ENCODE results near the gene N4BP2.

The N4BP2 gene

DNA sequence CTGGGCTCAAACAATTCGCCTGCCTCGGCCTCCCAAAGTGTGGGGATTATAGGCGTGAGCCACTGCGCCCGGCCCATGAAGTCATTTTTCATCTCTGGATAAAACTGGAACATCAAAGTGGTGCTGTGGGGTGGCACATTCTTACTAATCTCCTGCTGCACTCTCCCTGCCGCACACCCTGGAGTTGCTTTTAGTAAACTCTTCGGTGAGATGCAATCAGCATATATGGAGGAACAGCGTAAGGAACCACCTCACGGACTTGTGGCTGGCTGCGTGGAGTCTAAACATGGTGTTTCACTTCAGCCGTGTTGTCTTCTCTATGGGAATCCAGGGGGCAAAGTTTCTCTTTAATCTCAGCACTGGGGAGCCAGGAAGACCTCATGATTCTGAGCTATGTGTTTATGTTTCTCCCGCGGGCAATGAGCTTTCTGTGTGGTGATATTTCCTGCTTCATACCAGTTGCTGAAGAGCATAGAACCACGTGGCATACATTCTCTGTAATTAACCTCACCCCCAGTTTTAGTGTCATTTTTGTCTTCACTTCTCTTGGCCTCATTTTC, 138.0 kb downstream of the N4BP2 start:
- DNase-seq = peak; percentile 34

DNA sequence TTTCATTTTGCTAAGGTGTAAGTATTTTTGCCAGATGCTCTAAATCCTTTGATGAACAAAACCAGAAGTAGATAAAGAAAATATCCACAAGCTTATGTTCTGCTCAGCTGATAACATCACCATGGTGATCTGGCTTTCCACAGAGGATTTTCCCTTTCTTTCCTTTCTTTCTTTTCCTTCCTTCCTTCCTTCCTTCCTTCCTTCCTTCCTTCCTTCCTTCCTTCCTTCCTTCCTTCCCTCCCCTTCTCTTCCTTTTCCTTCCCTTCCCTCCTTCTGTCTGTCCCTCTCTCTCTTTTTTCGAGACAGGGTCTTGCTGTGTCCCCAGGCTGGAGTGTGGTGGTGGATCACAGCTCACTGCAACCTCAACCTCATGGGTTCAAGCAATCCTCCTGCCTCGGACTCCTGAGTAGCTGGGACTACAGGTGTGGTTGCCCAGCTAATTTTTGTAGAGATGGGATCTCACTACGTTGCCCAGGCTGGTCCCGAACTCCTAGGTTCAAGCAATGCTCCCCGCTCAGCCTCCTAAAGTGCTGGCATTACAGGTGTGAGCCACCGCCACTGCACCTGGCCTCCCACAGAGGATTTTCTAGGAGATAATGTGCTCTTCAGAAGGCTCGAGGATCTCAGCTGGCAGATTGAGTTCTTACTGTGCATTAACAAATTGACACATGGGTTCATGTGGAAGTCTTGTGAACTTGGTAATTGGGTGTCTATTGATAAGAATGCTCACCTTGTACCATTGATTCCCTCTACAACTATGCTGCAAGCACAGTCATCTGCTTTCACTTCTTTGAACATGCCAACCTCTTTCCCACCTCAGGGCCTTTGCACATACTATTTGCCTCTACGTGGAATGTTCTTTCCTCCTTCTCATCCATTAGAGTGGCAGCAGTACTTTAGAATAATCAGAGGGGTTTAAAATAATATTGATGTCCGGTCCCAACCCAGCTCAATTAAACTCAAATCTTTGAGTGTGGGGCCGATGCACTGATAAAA, 138.8 kb downstream of the N4BP2 start:
- DNase-seq = no peak

DNA sequence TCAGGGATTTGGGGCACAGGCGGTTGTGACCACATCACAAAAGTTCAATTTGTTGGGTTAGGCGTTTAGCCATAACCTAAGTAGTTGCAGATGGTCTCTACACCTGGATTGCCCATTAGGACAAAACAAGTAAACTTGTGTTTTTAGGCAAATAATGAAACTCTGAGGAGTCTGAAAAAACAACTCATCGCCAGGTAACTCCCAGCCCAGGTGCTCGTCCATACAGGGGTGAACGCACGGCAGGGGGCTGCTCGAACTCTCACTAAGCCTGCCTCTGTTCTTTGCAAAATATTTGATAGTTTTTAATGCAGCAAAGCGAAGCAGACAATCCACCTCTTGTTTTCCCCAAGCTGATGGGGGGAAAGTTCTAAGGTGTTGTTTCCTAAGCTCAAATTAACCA, 139.6 kb downstream of the N4BP2 start:
- DNase-seq = no peak

DNA sequence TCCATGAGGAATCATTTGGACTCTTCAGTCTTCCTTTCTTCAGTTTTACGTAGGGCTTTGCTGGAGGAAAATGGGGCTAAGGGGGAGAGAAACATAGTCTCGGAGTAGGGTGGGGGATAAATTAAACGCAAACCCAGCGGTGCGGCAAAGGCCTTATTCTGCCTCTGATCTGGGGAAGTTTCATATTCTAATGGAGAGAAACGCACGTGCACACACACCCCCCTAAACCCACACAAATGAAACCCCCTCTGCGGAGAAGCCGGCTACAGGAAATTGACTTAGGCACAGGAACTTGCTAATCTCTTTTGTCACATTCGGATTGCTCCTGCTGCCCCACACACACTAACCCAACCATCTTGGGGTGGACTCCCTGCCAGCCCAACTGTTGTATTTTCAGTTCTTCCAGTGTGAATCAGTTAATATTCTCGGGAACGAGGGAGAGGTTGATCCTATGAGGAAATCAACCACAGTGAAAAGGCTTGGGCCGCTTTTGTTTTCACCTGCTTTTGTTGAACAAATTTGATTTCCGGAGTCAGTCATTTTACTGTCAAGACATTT, 140.2 kb downstream of the N4BP2 start, which contains the start of gene RHOH:
RHOH (plus strand) TSS at position 308 of the 558 bp plus-strand sequence. CDS start 46,356 bp downstream, outside the sequence.
- peak; percentile 74 for DNase-seq

DNA sequence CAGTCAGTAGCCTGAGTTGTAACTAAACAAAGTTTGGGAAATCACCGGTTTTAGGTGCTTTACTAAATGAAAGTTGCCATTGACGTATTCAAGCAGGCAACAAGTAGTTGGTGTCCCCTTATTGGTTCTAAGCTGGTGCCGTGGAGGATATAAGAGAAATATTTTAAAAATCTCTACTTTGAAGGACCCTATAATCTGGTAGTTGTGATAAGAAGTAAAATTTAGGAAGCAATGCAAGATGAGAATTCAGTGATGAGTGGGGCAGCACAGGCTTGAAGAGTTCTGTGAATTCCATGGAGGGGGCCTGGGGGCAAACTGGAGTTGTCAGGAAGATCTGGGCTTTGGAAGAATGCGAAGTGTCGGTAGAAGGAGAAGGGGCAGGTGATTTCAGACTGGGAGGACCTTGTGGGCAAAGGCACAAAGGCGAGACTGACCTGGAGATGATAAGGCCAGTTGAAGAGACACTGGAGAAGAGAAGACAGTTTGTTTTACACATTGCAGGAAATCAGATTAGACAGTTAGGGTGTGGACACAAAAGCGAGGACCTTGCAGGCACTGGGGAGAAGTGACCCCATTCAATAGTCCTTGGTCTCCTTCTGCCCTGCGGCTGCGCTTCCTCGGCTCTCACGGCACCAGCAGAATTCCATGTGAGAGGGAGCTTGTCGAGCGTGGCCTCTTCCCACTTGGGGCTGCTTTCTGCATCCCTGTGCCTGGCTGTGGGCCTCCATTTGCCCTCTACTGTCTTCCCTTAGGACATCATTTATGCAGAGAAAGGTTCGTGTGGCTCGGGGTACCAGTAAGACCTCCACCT, 141.4 kb downstream of the N4BP2 start:
- no peak for DNase-seq

DNA sequence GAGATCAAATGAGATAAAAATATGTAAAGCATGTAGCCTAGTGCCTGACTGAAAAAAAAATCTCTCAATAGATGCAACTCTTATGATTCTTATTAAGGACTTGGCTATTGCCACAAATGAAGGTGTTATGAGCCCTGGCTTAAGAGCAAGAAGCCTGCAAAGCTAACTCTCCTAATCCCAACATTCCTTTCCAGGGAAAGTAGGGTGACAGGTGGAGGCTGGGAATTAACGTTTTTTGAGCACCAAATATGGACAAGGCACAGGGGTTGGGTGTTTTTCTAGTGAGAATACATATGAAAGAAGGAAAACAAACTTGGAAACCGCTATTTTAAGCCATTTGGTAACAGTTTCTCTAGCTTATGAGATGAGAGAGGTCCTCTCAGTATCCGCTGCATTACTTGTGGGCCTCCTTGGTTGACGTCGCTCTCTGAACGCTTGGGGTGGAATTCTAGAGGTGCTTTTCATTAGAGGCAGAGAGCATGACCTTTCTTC, 142.6 kb downstream of the N4BP2 start:
- no peak for DNase-seq

DNA sequence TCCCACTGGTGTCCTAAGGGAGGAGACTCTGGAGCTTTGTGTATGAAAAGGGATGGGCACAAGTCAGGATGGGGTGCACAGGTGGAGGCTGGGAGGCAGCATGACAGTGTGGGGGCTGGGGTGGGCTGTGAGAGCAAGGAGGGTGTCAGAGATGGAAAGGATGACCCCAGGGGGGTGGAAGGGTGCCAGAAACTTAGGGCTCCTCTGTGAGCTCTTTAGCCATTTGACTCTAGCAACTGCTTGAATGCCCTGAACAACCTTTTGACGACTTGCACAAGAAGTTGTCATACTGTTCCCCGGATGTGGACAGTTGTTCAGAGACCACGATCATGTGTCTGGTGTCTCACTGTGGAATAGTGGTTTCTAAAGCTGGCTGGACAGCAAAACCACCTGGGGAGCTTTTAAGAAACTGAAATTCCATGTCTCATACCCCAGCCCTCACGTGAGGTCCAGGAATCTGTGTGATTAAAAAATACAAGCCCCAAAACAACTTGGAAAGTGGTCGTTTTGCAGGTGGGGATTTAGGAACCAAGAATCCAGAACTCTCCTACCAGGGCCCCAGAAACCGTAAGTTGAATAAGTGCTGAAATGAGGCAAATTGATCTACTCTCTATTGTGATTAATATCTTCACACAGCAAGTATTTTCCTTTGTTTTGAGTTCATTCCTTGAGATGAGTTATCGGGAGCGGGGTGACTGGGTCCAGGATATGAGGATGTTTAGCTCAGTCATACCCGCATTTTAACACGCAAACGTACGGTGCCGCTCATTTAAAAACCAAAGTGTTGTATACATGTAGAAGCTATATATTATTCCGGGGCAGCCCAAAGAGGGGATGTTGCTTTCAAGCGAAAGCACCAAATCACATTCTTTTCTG, 143.6 kb downstream of the N4BP2 start:
- DNase-seq = peak; percentile 62

DNA sequence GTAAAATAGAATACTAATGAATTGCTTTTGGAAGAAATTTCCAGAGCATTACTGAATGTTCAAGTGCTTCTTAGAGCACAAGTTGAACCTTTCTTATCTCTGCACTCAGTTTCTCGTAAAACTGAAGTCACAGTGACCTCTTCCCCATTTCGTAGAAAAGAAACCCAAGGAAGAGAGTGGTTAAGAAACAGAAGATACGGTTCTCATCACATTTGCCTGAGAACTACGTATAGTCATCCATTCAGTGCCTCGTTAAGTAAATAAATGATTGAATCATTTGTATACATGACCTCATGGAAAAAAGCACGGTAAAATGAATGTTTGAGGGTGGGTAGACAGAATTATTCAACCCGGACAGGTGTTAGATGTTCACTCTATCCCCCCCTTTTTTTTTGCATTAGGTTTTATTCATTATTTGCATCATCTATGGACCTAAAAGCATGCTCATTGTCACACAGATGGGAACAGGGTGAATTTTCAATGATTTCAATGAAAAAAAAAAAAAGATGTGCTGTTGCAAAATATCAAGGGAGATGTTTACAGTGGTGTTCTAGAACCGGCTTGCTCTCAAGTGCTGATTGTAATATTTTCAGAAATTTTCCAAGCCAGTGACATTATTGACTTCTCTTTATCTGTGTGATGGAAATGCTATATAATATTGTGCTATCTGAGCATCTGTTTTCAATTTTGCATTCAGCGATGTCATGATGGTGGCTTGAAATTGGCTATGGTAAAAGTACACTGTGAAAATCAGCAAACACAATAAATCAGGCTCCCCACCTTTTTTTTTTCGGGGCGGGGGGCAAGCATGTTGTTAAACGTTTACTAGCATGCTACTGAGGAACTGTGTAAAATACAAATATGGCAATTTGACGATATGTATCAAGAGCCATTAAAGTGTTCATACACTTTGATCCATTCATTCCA, 144.5 kb downstream of the N4BP2 start:
- DNase-seq = no peak

DNA sequence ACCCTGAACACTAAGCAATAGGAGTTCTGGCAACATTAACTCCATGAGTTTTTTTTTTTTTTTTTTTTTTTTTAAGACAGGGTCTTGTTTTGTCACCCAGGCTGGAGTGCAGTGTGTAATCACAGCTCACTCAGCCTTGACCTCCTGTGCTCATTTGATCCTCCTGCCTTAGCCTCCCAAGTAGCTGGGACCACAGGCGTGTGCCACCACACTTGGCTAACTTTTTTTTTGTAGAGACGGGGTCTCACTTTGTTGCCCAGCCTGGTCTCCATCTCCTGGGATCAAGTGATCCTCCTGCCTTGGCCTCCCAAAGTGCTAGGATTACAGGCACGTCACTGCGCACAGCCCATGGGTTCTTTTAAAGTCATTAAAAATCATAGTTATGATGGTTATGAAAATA, 145.2 kb downstream of the N4BP2 start:
- DNase-seq = no peak

DNA sequence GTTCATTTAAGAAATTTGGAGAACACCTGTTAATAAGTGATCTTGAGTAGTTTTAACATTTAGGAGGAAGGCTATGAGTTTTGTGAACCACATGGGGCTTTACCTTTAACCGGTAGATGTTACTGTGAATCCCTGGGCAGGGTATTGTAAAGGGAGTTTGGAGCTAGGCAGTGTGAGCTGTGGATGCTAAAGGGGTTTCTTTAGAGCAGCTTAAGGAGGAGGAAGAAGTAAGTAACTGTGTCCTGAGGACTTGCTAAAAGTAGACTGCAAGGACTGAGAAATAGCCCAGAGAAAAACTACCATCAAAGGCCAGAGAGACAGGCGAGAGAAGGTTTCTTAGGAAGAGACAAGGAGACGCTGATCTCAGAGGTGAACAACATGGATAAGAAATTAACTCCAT, 145.8 kb downstream of the N4BP2 start:
- no peak for DNase-seq

DNA sequence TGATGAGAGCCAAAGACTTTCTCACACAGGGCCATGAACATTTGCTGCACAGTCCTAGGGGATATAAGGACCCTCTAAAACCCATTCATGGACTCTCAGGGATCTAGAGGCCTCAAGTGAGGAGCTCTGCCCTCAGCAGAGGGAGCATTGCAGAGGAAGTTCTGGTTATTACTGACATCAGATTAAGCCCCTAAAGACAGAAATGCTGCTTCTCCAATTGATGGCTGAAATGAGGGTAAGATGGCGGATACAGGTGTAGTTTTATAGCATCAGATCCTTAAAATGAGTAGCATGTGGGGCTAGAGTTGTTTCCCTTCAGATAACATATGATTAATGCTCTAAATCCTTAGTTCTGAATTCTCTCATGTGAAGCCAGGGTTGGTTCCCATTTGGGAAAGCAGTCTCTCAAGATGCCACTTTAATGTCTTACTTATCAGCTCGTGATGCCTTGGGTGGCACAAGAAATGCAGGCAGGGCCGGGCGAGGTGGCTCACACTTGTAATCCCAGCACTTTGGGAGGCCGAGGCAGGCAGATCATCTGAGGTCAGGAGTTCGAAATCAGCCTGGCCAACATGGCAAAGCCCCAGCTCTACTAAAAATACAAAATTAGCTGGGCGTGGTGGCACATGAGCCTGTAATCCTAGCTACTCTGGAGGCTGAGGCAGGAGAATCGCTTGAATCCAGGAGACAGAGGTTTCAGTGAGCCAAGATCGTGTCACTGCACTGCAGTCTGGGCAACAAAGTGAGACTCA, 148.0 kb downstream of the N4BP2 start:
- DNase-seq = no peak

DNA sequence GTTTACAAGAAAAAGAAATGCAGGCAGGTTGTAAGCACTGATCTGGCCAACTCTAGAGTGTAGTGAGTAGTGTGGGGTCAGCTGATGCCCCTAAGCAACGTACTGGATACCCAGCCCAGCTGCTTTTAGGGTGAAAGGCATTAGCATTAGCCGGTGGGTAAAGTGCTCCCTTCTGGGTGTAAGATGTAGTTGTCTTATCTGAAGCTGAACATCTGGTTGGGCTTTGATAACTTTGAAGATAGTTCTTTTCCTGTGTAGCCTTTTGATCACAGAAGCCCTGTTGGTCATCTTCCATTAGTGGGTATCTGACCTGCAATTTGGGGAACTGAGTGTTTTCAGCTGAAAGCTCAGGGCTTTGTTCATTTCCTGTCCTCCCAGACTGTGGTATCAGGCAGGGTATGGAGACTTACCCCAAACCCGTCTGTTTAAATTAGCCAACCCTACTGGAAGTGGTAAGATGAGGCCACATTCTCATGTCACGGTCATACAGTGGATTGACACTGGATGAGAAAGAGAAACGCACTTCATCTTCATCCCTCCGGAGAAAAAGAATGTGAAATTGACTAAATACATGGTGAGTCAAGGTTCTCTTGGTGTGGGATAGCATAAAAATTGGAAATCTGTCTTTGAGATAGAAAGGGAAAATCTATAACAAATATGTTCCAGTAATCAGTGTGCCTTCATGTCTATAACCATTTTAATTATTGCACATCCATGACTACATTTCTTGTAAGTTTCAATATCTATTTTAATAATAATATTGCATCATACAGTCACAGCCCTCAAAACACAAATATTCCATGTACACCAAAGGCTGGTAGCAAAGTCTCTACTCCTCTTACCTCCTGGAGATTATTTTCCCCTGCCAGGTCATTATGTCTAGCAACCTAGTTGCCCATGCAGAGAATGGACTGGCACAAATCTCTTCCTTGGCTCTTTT, 148.9 kb downstream of the N4BP2 start:
- DNase-seq = no peak

DNA sequence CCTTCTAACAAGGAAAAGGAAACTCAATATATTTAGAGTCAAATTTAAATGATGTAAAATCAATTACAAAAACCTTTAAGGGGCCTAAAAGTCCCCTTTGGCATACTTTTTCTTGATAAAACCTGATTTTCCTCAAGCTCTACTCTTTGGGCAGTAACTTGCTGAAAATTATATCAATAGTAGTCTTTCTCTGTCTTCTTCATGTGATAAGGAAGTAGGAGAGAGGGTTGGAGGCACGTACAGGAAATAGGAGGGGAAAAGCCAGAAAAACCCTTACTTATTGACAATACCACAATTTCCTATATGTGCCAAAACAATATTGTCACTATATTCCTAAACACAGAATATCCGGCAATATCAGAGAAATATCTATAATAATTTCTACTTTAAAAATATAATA, 149.8 kb downstream of the N4BP2 start:
- no peak for DNase-seq

Measured in activated CD8-positive, alpha-beta memory T cell treated with anti-CD3 and anti-CD28 coated beads, Interleukin-2, amount 50 U/mL, for 4 hours (primary cell).